Measurements from ENCODE around the gene PAFAH2.

- TF ChIP-seq ZFX (IDR thresholded peaks at IDR 0.05), result no peak
- TF ChIP-seq, protein P1, sequence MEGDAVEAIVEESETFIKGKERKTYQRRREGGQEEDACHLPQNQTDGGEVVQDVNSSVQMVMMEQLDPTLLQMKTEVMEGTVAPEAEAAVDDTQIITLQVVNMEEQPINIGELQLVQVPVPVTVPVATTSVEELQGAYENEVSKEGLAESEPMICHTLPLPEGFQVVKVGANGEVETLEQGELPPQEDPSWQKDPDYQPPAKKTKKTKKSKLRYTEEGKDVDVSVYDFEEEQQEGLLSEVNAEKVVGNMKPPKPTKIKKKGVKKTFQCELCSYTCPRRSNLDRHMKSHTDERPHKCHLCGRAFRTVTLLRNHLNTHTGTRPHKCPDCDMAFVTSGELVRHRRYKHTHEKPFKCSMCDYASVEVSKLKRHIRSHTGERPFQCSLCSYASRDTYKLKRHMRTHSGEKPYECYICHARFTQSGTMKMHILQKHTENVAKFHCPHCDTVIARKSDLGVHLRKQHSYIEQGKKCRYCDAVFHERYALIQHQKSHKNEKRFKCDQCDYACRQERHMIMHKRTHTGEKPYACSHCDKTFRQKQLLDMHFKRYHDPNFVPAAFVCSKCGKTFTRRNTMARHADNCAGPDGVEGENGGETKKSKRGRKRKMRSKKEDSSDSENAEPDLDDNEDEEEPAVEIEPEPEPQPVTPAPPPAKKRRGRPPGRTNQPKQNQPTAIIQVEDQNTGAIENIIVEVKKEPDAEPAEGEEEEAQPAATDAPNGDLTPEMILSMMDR (conservative IDR thresholded peaks at IDR 0.05), result no peak
Measured at GRCh38 chr1:25922056-25922970, 75.5 kb downstream of the PAFAH2 start.

All from C4-2B (cell line).